ENCODE data around the gene RNF150. TPM values are rescaled to one million over a fixed set of nuclear protein-coding genes. Genes with fewer than 3 reads are reported as not detected.

RNF150 gene
- total and polyA plus RNA-seq, 9 donors, result 7.6 to 43.2 (median 31.2) TPM

- 89 to 96% (median 93%) methylated on average over 2 of the region's 2 CpGs for WGBS, 3 donors
- intact Hi-C loops (cut with DNase I), result no loop called here
Measured at GRCh38 chr4:141004823-141005222, 128.4 kb downstream of the RNF150 start.

GRCh38 chr4:141003193-141003592, 130.1 kb downstream of the RNF150 start:
- Histone ChIP-seq H3K27me3 (no peaks in the 10 kb centered on the region), H3K9me3 (no peaks in the 10 kb centered on the region), H3K4me3 (no peak overlapping the region), H3K36me3 (no peaks in the 10 kb centered on the region), H3K4me1 (ENCODE audit: insufficient read depth) (peaks cover 9% of the 10 kb centered on the region), H3K27ac (no peak overlapping the region)
- TF ChIP-seq POLR2A (IDR thresholded peaks at IDR 0.05), result no peak
- no peak for TF ChIP-seq CTCF (IDR thresholded peaks at IDR 0.05)
- TF ChIP-seq EP300 (IDR thresholded peaks at IDR 0.05), result no peak
- 78 to 84% (median 81%) methylated on average over 4 of the region's 4 CpGs for WGBS, 3 donors
- intact Hi-C loops (cut with DNase I), result no loop called here
- DNase-seq, result no peak

More at GRCh38 chr4:141004823-141005222, 128.4 kb downstream of the RNF150 start:
- Histone ChIP-seq H3K27ac (no peak overlapping the region), H3K27me3 (no peaks in the 10 kb centered on the region), H3K4me1 (ENCODE audit: insufficient read depth) (peaks cover 9% of the 10 kb centered on the region), H3K4me3 (no peak overlapping the region), H3K9me3 (no peaks in the 10 kb centered on the region), H3K36me3 (no peaks in the 10 kb centered on the region)
- DNase-seq, result no peak
- TF ChIP-seq EP300 (IDR thresholded peaks at IDR 0.05), result no peak
- no peak for TF ChIP-seq POLR2A (IDR thresholded peaks at IDR 0.05)
- no peak for TF ChIP-seq CTCF (IDR thresholded peaks at IDR 0.05)

GRCh38 chr4:141002323-141002805, 130.9 kb downstream of the RNF150 start:
- intact Hi-C loops (cut with DNase I), result no loop called here
- no peak for TF ChIP-seq EP300 (IDR thresholded peaks at IDR 0.05)
- Histone ChIP-seq H3K4me1 (ENCODE audit: insufficient read depth) (peaks cover 9% of the 10 kb centered on the region), H3K4me3 (no peak overlapping the region), H3K9me3 (no peaks in the 10 kb centered on the region), H3K27me3 (no peaks in the 10 kb centered on the region), H3K36me3 (no peaks in the 10 kb centered on the region), H3K27ac (no peak overlapping the region)
- DNase-seq, result no peak
- 37 to 44% (median 41%) methylated on average over 4 of the region's 4 CpGs for WGBS, 3 donors

GRCh38 chr4:140996766-140997165, 136.5 kb downstream of the RNF150 start:
- no peak overlapping the region for H3K27ac ChIP-seq

More at GRCh38 chr4:140996766-140997165, 136.5 kb downstream of the RNF150 start:
- H3K4me3 ChIP-seq, result no peak overlapping the region
- intact Hi-C loops (cut with DNase I), result no loop called here
- DNase-seq, result no peak
- TF ChIP-seq POLR2A (IDR thresholded peaks at IDR 0.05) (no peak), CTCF (IDR thresholded peaks at IDR 0.05) (no peak), EP300 (IDR thresholded peaks at IDR 0.05) (no peak)
- no peaks in the 10 kb centered on the region for H3K27me3 ChIP-seq
- H3K9me3 ChIP-seq, result no peaks in the 10 kb centered on the region
- no peaks in the 10 kb centered on the region for H3K36me3 ChIP-seq
- peaks cover 16% of the 10 kb centered on the region for H3K4me1 ChIP-seq (ENCODE audit: insufficient read depth)
